ENCODE measurements around the gene ADAM19.

DNA sequence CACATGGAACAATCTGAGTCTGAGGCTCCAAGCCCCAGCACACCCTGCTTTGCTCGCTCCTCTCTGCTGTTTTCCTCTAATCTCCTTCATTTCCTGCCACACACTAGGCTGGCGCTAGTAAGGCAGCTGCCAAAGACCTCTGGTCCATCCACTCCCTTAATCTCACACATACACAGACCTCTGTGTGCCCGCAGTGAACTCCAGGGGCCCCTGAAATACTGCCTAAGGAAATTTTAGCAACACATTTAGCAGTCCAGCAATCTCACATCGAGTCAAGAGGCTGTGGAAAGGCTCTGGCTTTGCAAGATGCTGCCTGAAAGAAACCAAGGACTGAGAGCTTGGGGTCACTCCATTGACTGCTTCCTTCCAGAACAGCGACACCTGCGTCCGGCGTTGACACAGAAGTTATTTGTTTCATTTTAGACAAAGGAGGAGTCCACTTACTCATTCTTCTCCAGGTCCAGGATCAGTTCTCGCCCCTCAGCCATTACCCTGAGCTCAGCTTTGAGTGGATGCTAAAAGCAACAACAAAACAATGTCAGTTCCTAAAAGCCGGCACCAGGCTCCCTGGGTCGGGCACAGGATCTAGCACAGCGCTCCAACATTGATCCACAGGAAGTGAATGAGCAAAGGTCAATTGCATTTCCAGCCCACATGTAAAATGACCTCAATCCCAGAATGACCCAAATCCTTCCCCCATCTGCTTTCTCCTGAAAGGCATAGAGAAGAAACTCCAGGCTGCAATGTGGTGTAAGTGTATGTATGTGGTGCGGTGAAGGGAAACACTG, 11.5 kb downstream of the ADAM19 start:
- no peak for TF ChIP-seq CTCF (IDR thresholded peaks at IDR 0.05)
- no peak for TF ChIP-seq POLR2A (IDR thresholded peaks at IDR 0.05)

Measured in ovary (tissue), 3 donors.